AG04450 (cell line): ENCODE measurements around the gene GMIP. TPM values are rescaled to one million over a fixed set of nuclear protein-coding genes. Genes with fewer than 3 reads are reported as not detected.
"Not testable (repeated sequence)": the region's sequence is repeated elsewhere in the genome, so short reads cannot be mapped to it uniquely, and the experiment has no call there.

Experiments
- CTCF ChIA-PET: fragments of 300-600, 350-600 bp; formaldehyde crosslinking; extraction: SDS; loops from one replicate; lab custom pipeline; 2022; ENCODE audit warnings: antibody characterized with exemption, inconsistent platforms; lab: Charles Lee
- POLR2A ChIA-PET: fragments of 350-600 bp; formaldehyde crosslinking; extraction: SDS; loops from one replicate; lab custom pipeline; 2021; ENCODE audit warnings: antibody characterized with exemption, inconsistent platforms; lab: Yijun Ruan, JAX
- DNase-seq: peaks from one replicate; pipeline ENCODE4 v3.0.0-alpha.2; 2011; ENCODE audit warnings: low read depth, low spot score
- H3K27ac ChIP-seq: one replicate; pipeline ENCODE4 v1.5.1; 2012; ENCODE audit warnings: low read depth, low read length, control low read depth
- H3K27me3 ChIP-seq: one replicate; pipeline ENCODE4 v1.6.0; 2012; ENCODE audit warnings: low read length; ENCODE audit not compliant: control insufficient read depth, insufficient read depth
- H3K4me3 ChIP-seq: 2 replicates; pipeline ENCODE4 v1.5.1; 2011; ENCODE audit warnings: mild to moderate bottlenecking, low read depth, low read length, control low read depth
- H3K9me3 ChIP-seq: 2 replicates; pipeline ENCODE4 v1.5.1; 2012; ENCODE audit warnings: low read length; ENCODE audit not compliant: control insufficient read depth, insufficient read depth
- polyA plus RNA-seq: library from polyadenylated mRNA; depleted of rRNA; stranded (reverse); fragments of >200 nt; gene quantifications from 2 replicates; pipeline ENCODE4 v1.2.3, GENCODE V29; 2011
- TF ChIP-seq, protein P1 (sequence below): IDR thresholded peaks from 2 replicates; pipeline ENCODE4 v1.5.1; 2011; ENCODE audit warnings: low read depth, low read length, control low read depth, inconsistent platforms

Gene GMIP
- polyA plus RNA-seq, 1 experiment: 3.1 TPM

DNA sequence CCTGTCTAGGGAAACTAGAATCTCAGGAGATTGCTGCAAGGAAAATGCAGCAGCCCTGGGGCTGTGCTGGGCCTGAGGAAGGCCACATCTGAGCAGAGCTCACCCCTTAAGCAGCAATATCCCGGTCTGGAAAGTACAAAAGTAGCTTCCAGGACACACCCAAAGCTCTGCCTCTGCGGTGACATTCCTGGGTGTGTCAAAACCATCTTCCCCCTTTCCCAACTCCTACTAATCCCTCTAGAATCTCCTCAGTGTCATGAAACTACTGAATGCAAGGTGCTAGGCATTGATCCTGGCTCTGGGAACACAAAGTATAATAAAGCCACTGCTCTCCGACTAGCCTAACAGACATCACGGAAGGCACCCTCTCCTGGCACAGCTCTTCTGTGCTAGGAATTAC lies 30.0 kb downstream of the GMIP start:
- Histone ChIP-seq H3K9me3 (no peaks in the 10 kb centered on the region; the same call in 1 of the 2 replicates), H3K27me3 (no peaks in the 10 kb centered on the region), H3K27ac (no peak overlapping the region), H3K4me3 (no peak overlapping the region)
- POLR2A ChIA-PET: no interaction called here
- CTCF ChIA-PET: interaction anchor here (1.4 to 2.4 kb wide), 3 partner anchors 30 to 81 kb away, joined by 5 to 9 read pairs (median 7); partner anchors contain the start of gene GMIP
- no peak for DNase-seq
- TF ChIP-seq, protein P1, sequence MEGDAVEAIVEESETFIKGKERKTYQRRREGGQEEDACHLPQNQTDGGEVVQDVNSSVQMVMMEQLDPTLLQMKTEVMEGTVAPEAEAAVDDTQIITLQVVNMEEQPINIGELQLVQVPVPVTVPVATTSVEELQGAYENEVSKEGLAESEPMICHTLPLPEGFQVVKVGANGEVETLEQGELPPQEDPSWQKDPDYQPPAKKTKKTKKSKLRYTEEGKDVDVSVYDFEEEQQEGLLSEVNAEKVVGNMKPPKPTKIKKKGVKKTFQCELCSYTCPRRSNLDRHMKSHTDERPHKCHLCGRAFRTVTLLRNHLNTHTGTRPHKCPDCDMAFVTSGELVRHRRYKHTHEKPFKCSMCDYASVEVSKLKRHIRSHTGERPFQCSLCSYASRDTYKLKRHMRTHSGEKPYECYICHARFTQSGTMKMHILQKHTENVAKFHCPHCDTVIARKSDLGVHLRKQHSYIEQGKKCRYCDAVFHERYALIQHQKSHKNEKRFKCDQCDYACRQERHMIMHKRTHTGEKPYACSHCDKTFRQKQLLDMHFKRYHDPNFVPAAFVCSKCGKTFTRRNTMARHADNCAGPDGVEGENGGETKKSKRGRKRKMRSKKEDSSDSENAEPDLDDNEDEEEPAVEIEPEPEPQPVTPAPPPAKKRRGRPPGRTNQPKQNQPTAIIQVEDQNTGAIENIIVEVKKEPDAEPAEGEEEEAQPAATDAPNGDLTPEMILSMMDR: no peak

DNA sequence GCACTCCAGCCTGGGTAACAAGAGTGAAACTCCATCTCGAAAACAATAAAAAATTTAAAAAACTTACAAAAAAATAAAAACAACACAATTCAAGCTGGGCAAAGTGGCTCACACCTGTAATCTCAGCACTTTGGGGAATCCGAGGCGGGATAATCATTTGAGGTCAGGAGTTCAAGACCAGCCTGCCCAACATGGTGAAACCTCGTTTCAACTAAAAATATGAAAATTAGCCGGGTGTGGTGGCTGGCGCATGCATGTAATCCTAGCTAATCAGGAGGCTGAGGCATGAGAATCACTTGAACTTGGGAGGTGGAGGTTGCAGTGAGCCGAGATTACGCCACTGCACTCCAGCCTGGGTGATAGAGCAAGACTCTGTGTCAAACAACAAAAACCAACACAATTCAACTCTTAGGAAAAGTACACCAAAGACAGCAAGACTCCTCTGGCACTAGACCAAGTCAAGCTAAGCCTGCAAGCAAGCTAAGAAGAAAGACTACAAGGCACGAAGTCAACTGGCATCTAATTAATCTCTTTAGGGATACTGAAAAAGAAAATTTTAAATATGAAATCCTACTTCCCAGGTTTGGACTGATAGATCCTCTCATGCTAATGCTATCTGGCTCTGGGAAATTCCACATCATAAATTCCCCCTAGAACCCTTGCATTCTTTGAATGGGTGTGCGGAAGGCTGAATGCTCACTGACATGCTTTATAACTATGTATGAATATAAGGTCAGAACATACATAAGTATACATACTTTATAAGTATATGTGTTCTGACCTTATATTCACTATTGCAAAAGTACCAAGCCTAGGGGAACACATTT lies 32.9 kb downstream of the GMIP start:
- Histone ChIP-seq H3K4me3 (no peak overlapping the region), H3K27me3 (no peaks in the 10 kb centered on the region), H3K27ac (no peak overlapping the region), H3K9me3 (no peaks in the 10 kb centered on the region)
- DNase-seq: no peak
- TF ChIP-seq, protein P1: no peak
- ChIA-PET CTCF (interaction anchor here (1.5 to 1.7 kb wide), 2 partner anchors 33 to 56 kb away, joined by 5 to 6 read pairs; partner anchors contain the start of gene GMIP), POLR2A (interaction anchor here (1.1 kb wide), 1 partner anchor 80 kb away, joined by 8 read pairs; no protein-coding TSS in a partner anchor)

GRCh38 chr19:19606686-19607085 lies 36.8 kb downstream of the GMIP start:
- DNase-seq, H3K4me3 ChIP-seq, H3K9me3 ChIP-seq, H3K27ac ChIP-seq, POLR2A ChIA-PET, H3K27me3 ChIP-seq: not testable (repeated sequence)
- CTCF ChIA-PET: interaction anchor here (1.6 kb wide), 1 partner anchor 54 kb away, joined by 6 read pairs; no protein-coding TSS in a partner anchor

DNA sequence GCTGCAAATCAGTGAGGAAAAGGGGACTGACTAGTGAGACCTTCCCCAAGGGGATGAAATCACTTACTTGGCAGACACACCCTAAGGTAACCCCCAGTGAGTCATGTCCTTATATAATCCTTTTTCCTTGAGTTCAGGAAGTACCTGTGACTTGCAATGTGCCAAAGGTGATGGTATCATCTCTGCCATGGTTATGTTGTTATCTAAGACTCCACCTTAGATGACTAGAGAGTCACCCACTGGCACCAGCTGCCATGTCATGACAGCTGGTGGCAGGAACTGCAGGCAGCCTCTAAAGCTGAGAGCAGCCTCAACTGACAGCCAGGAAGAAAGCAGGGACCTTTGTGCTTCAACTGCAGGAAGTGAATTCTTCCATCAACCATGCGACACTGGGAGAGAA lies 37.4 kb downstream of the GMIP start:
- Histone ChIP-seq H3K27ac (no peak overlapping the region), H3K27me3 (no peaks in the 10 kb centered on the region), H3K4me3 (no peak overlapping the region), H3K9me3 (no peaks in the 10 kb centered on the region)
- POLR2A ChIA-PET: no interaction called here
- TF ChIP-seq, protein P1: no peak
- CTCF ChIA-PET: no interaction called here
- no peak for DNase-seq

- H3K4me3 ChIP-seq: no peak overlapping the region
- no peaks in the 10 kb centered on the region for H3K27me3 ChIP-seq
- CTCF ChIA-PET: interaction anchor here (0.6 to 1.5 kb wide), 3 partner anchors 20 to 71 kb away, joined by 3 to 18 read pairs (median 3); no protein-coding TSS in a partner anchor
- TF ChIP-seq, protein P1: no peak
- H3K27ac ChIP-seq: no peak overlapping the region
- H3K9me3 ChIP-seq: no peaks in the 10 kb centered on the region
- POLR2A ChIA-PET: no interaction called here
- DNase-seq: no peak
Measured at GRCh38 chr19:19602713-19603324, 40.6 kb downstream of the GMIP start.
